Measurements from ENCODE around the gene REN.

The REN gene

GRCh38 chr1:204166219-204166618 is at the start of gene REN:
Gene REN (minus strand): TSS chr1:204166337. CDS start chr1:204166293, 44 bp downstream.
- no peak for DNase-seq

- peak; percentile 32 for DNase-seq
These were observed 47.8 kb upstream of the REN start, which contains the start of gene GOLT1A for GRCh38 chr1:204213668-204214662. Gene GOLT1A (minus strand): TSS chr1:204213988. CDS start chr1:204213906, 82 bp downstream.

GRCh38 chr1:204212715-204213114 is 46.6 kb upstream of the REN start:
- no peak for DNase-seq

- no peak for DNase-seq
These were observed 44.9 kb upstream of the REN start for GRCh38 chr1:204211046-204211445.

- peak; percentile 77 for DNase-seq
These were observed 41.0 kb upstream of the REN start for GRCh38 chr1:204207136-204207616.

GRCh38 chr1:204206121-204206520 is 40.0 kb upstream of the REN start:
- DNase-seq, result no peak

GRCh38 chr1:204205486-204205885 is 39.3 kb upstream of the REN start:
- DNase-seq, result no peak

GRCh38 chr1:204204944-204205343 is 38.8 kb upstream of the REN start:
- DNase-seq, result no peak

GRCh38 chr1:204203206-204203767 is 37.1 kb upstream of the REN start:
- no peak for DNase-seq

GRCh38 chr1:204202481-204202880 is 36.3 kb upstream of the REN start:
- DNase-seq, result no peak

GRCh38 chr1:204201348-204202040 is 35.4 kb upstream of the REN start:
- no peak for DNase-seq

- no peak for DNase-seq
These were observed 33.4 kb upstream of the REN start for GRCh38 chr1:204199579-204199978.

- DNase-seq, result no peak
These were observed 32.5 kb upstream of the REN start for GRCh38 chr1:204198348-204199340.

- no peak for DNase-seq
These were observed 30.9 kb upstream of the REN start for GRCh38 chr1:204197068-204197467.

GRCh38 chr1:204196068-204196795 is 30.1 kb upstream of the REN start, which contains the start of gene KISS1:
Gene KISS1 (minus strand): TSS chr1:204196491. CDS start chr1:204192876, 3,615 bp downstream.
- no peak for DNase-seq

GRCh38 chr1:204194771-204195170 is 28.6 kb upstream of the REN start:
- DNase-seq, result no peak

GRCh38 chr1:204194080-204194479 is 27.9 kb upstream of the REN start:
- no peak for DNase-seq

GRCh38 chr1:204192589-204193352 is 26.6 kb upstream of the REN start:
- no peak for DNase-seq

- DNase-seq, result no peak
These were observed 25.9 kb upstream of the REN start for GRCh38 chr1:204192046-204192445.

GRCh38 chr1:204191456-204191855 is 25.3 kb upstream of the REN start:
- DNase-seq, result no peak

Data from stimulated activated CD4-positive, alpha-beta T cell treated with anti-CD3 and anti-CD28 coated beads, Interleukin-12 subunit alpha, Interleukin-12 subunit beta, amount 100 ng/mL, for 4 hours (primary cell).